ENCODE measurements around the gene DISC1.
A peak's percentile ranks its signal among the peaks of the same experiment; 100 is the strongest.
"Not testable (repeated sequence)": the region's sequence is repeated elsewhere in the genome, so short reads cannot be mapped to it uniquely, and the experiment has no call there.

DISC1 gene

DNA sequence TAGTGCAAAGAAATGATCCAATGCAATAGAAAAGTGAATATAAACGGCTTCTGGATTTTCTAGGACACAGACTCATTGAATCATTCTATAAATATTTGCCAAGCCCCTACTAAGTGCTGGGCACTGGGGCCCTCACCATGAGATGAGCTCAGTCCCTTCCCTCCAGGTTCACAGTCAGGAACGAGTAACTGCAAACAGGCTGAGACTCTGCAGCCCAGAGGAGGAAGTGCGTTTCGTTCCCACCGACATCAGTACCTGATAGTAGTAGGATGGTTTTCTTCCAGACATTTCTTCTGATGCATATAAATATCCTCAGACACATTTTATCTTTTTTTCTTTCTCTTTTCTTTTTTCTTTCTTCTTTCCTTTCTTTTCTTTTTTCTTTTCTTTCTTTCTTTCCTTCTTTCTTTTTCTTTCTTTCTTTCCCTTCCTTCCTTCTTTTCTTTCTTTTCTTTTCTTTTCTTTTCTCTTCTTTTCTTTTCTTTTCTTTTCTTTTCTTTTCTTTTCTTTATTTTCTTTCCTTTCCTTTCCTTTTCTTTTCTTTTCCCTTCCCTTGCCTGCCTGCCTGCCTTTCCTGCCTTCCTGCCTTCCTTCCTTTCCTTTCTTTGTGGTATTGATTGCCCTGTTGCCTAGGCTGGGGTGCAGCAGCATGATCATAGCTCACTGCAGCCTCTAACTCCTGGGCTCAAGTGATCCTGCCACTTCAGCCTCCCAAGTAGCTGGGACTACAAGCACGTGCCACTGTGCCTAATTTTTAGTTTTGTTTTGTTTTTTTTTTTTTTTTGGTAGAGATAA is 135.4 kb downstream of the DISC1 start:
- Mint-ChIP-seq H3K36me3 (ENCODE audit: low read depth) (no peaks in the 10 kb centered on the region), H3K9me3 (no peaks in the 10 kb centered on the region), H3K4me3 (no peak overlapping the region), H3K27ac (no peak overlapping the region), H3K4me1 (no peaks in the 10 kb centered on the region), H3K27me3 (ENCODE audit: low read depth, poor library complexity) (no peaks in the 10 kb centered on the region)
- TF ChIP-seq, protein P1, sequence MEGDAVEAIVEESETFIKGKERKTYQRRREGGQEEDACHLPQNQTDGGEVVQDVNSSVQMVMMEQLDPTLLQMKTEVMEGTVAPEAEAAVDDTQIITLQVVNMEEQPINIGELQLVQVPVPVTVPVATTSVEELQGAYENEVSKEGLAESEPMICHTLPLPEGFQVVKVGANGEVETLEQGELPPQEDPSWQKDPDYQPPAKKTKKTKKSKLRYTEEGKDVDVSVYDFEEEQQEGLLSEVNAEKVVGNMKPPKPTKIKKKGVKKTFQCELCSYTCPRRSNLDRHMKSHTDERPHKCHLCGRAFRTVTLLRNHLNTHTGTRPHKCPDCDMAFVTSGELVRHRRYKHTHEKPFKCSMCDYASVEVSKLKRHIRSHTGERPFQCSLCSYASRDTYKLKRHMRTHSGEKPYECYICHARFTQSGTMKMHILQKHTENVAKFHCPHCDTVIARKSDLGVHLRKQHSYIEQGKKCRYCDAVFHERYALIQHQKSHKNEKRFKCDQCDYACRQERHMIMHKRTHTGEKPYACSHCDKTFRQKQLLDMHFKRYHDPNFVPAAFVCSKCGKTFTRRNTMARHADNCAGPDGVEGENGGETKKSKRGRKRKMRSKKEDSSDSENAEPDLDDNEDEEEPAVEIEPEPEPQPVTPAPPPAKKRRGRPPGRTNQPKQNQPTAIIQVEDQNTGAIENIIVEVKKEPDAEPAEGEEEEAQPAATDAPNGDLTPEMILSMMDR (IDR thresholded peaks at IDR 0.05): no peak
- no peak for DNase-seq

DNA sequence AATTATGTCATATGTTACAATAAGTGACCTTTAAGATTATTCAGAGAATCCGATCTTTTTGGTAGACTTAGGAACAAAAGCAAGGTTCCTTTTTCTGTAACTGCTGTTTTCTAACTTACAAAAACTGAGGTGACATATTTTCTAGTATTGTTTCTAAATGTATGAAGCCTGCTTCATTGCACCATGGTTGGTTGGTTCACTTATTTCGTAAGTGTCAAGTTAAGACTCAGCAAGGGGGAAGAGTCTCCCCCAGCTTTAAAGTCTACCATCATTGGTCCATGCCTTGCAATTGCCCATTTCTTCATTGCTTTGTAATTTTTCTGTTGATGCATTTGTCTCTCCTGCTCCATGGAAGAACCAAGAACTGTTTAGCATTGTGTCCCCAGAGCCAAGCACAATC is 136.9 kb downstream of the DISC1 start:
- H3K27ac Mint-ChIP-seq: no peak overlapping the region
- no peak overlapping the region for H3K4me3 Mint-ChIP-seq
- H3K27me3 Mint-ChIP-seq (ENCODE audit: low read depth, poor library complexity): no peaks in the 10 kb centered on the region
- no peaks in the 10 kb centered on the region for H3K36me3 Mint-ChIP-seq (ENCODE audit: low read depth)
- peaks cover under 1% of the 10 kb centered on the region for H3K4me1 Mint-ChIP-seq
- no peak for DNase-seq
- TF ChIP-seq, protein P1 (IDR thresholded peaks at IDR 0.05): no peak
- no peaks in the 10 kb centered on the region for H3K9me3 Mint-ChIP-seq

DNA sequence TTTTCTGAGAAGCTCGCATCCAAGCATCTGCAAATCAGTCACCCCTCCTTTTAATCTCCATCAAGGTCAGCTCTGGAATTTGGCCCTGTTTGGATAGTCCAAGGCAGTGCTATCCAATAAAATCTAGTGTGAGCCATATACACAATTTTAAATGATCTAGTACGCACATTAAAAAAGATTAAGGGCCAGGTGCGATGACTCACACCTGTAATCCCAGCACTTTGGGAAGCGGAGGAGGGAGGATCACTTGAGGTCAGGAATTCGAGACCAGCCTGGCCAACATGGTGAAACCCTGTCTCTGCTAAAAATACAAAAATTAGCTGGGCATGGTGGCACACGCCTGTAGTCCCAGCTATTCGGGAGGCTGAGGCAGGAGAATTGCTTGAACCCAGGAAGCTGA is 139.2 kb downstream of the DISC1 start:
- H3K4me3 Mint-ChIP-seq; H3K9me3 Mint-ChIP-seq; H3K27me3 Mint-ChIP-seq (ENCODE audit: low read depth, poor library complexity); H3K36me3 Mint-ChIP-seq (ENCODE audit: low read depth); DNase-seq; H3K27ac Mint-ChIP-seq: not testable (repeated sequence)
- H3K4me1 Mint-ChIP-seq: peaks cover 12% of the 10 kb centered on the region

DNA sequence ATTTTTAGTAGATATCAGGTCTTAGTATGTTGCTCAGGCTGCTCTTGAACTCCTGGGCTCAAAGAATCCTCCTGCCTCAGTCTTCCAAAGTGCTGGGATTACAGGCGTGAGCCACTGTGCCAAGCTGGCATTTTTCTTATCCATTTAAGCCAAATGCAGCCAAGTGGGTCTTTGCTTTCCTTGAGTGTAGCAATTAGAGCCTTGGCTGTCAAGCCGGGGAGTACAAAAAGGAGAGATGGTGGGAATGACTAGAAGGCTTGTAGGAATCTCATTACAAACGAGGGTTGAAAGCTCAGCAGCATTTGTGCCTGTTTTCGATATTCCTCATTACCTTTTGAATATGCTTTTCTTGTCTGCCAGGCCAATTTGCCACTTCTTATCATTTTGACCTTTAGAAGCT is 140.9 kb downstream of the DISC1 start:
- TF ChIP-seq, protein P1 (IDR thresholded peaks at IDR 0.05): no peak
- Mint-ChIP-seq H3K27ac (no peak overlapping the region), H3K4me1 (peaks cover 18% of the 10 kb centered on the region), H3K4me3 (no peak overlapping the region), H3K27me3 (ENCODE audit: low read depth, poor library complexity) (no peaks in the 10 kb centered on the region), H3K9me3 (no peaks in the 10 kb centered on the region), H3K36me3 (ENCODE audit: low read depth) (peaks cover 7% of the 10 kb centered on the region)
- DNase-seq: no peak

DNA sequence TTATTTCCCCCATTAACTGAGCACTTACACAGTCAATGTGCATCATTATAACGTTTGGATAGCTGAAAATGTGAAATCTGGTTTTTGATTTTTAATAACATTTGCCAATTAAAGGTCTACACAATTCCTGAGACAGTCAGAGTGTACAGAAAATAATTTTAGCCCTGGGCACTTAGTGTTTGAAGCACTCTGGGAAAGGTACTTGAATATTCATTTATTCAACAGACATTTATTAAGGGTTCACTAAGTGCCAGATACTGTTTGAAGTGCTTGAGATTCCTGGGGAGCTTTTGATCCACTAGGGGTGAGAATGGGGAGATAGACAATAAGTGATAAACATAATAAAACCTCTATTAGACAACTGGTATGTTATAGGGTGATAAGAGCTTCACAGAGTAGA is 141.8 kb downstream of the DISC1 start:
- TF ChIP-seq, protein P1 (IDR thresholded peaks at IDR 0.05): no peak
- no peak for DNase-seq
- H3K4me1 Mint-ChIP-seq: peaks cover 18% of the 10 kb centered on the region
- no peak overlapping the region for H3K27ac Mint-ChIP-seq
- H3K36me3 Mint-ChIP-seq (ENCODE audit: low read depth): peaks cover 11% of the 10 kb centered on the region
- no peak overlapping the region for H3K4me3 Mint-ChIP-seq
- H3K27me3 Mint-ChIP-seq (ENCODE audit: low read depth, poor library complexity): no peaks in the 10 kb centered on the region
- H3K9me3 Mint-ChIP-seq: no peaks in the 10 kb centered on the region

DNA sequence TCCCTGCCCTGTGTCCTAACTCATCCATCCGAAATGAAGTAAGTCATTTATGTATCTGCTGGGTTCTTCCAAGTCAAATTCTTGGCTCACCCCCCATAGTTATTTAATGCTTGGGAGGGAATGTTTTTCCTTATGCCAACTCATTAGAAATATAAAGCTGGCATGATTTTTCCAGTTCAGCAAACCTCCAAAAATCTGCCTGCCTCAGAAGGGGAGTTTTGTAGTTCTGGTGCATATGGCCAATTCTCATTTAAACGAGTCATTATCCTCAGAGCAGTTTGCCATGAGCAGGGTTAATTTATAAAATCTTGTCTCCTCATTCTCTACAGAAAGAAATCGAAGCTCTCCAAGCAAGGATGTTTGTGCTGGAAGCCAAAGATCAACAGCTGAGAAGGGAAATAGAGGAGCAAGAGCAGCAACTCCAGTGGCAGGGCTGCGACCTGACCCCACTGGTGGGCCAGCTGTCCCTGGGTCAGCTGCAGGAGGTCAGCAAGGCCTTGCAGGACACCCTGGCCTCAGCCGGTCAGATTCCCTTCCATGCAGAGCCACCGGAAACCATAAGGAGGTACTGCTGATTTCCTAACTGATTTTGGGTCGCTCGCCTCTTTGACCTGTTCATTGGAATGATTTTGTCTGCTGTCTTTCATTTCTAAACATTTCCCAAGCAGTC is 144.1 kb downstream of the DISC1 start:
- H3K27me3 Mint-ChIP-seq (ENCODE audit: low read depth, poor library complexity): peaks cover 8% of the 10 kb centered on the region
- no peaks in the 10 kb centered on the region for H3K9me3 Mint-ChIP-seq
- H3K4me3 Mint-ChIP-seq: no peak overlapping the region
- H3K27ac Mint-ChIP-seq: no peak overlapping the region
- TF ChIP-seq, protein P1 (IDR thresholded peaks at IDR 0.05): no peak
- peaks cover 24% of the 10 kb centered on the region for H3K36me3 Mint-ChIP-seq (ENCODE audit: low read depth)
- peaks cover 18% of the 10 kb centered on the region for H3K4me1 Mint-ChIP-seq
- DNase-seq: peak; percentile 8
